HCT116 (cell line): ENCODE data around the gene DTNB. TPM values are rescaled to one million over a fixed set of nuclear protein-coding genes. Genes with fewer than 3 reads are reported as not detected.

Experiments
- ATAC-seq: fragments of 200-7000 bp; cut with Tn5 transposase; 2 replicates; pipeline ENCODE4 v1.9.1; 2020; ENCODE audit warnings: mild to moderate bottlenecking, moderate library complexity
- BruUV-seq: library from RNA; stranded (reverse); fragments of 400-500 nt; replicated peaks from 2 replicates; lab custom pipeline; 2021; lab: Mats Ljungman, UMichigan
- CTCF ChIA-PET: fragments of 300-600 bp; sonication (Branson Sonifier 250); formaldehyde crosslinking; loops from one replicate; lab custom pipeline; 2021; ENCODE audit warnings: antibody characterized with exemption; lab: Charles Lee
- POLR2A ChIA-PET: fragments of 300-600, 350-600 bp; sonication (Branson Sonifier 250); formaldehyde crosslinking; loops from one replicate; lab custom pipeline; 2021; ENCODE audit warnings: antibody characterized with exemption; lab: Charles Lee
- RAD21 ChIA-PET, 2 experiments: fragments of 300-600 bp; sonication (Branson Sonifier 250); formaldehyde crosslinking; loops; one replicate each; lab custom pipeline; 2023; ENCODE audit warnings: low total read pairs in 2 of 2; ENCODE audit not compliant: uncharacterized antibody in 2 of 2, unreplicated experiment in 2 of 2, low non-redundant PET in 1 of 2; lab: Charles Lee
- DNase-seq: peaks from one replicate; pipeline ENCODE4 v3.0.0-alpha.2; 2010; ENCODE audit warnings: low read depth, low spot score
- H2AFZ ChIP-seq: fragments of 200-600 bp; shearing (Covaris generic), sonication (generic); 2 replicates; pipeline ENCODE4 v1.6.1; 2017; ENCODE audit warnings: low read depth, mixed run types, mixed read lengths, antibody characterized with exemption, low read length; ENCODE audit not compliant: poor library complexity, severe bottlenecking
- H3K27ac ChIP-seq: 2 replicates; pipeline ENCODE4 v1.5.1; 2012; ENCODE audit warnings: low read depth, low read length
- H3K27me3 ChIP-seq: fragments of 200-600 bp; sonication (generic); 2 replicates; pipeline ENCODE4 v1.6.1; 2016; ENCODE audit warnings: mixed run types, low read length, mixed read lengths; ENCODE audit not compliant: insufficient read depth
- H3K36me3 ChIP-seq, 2 experiments: fragments of 200-500 bp in 1 of 2; fragments of 200-600 bp in 1 of 2; sonication (Bioruptor generic) in 1 of 2; sonication (generic) in 1 of 2; 2 replicates each; pipeline versions ENCODE4 v1.5.1 to v1.6.1; 2014 to 2016; ENCODE audit warnings: low read length in 2 of 2, inconsistent platforms in 1 of 2, mixed read lengths in 1 of 2, mixed run types in 1 of 2; ENCODE audit not compliant: insufficient read depth in 2 of 2, control insufficient read depth in 1 of 2
- H3K4me1 ChIP-seq, 2 experiments: fragments of 200-600 bp in 1 of 2; sonication (generic) in 1 of 2; 2 replicates each; pipeline versions ENCODE4 v1.5.1 to v1.6.1; 2012 to 2017; ENCODE audit warnings: low read length in 2 of 2, inconsistent platforms in 1 of 2, mild to moderate bottlenecking in 1 of 2, mixed read lengths in 1 of 2, mixed run types in 1 of 2, moderate library complexity in 1 of 2; ENCODE audit not compliant: insufficient read depth in 2 of 2, control insufficient read depth in 1 of 2
- H3K4me2 ChIP-seq: fragments of 200-600 bp; sonication (generic); 2 replicates; pipeline ENCODE4 v1.6.1; 2017; ENCODE audit warnings: mixed run types, low read length, mixed read lengths
- H3K4me3 ChIP-seq, 2 experiments: fragments of 200-600 bp in 1 of 2; sonication (generic) in 1 of 2; replicated peaks in 1 of 2; 2 replicates each; pipeline ENCODE4 v1.5.1; 2011 to 2016; ENCODE audit warnings: low read length in 2 of 2, control low read depth in 1 of 2, low read depth in 1 of 2, mild to moderate bottlenecking in 1 of 2, mixed read lengths in 1 of 2, mixed run types in 1 of 2
- H3K79me2 ChIP-seq: fragments of 200-600 bp; sonication (generic); 2 replicates; pipeline ENCODE4 v1.6.1; 2017; ENCODE audit warnings: mild to moderate bottlenecking, mixed run types, low read length, moderate library complexity, mixed read lengths; ENCODE audit not compliant: insufficient read depth
- H3K9ac ChIP-seq: fragments of 200-600 bp; sonication (generic); 2 replicates; pipeline ENCODE4 v1.6.1; 2016; ENCODE audit warnings: low read length, mixed read lengths
- H3K9me2 ChIP-seq: fragments of 200-600 bp; sonication (generic), shearing (Covaris generic); 2 replicates; pipeline ENCODE4 v1.6.1; 2017; ENCODE audit warnings: mixed run types, mild to moderate bottlenecking, moderate library complexity; ENCODE audit not compliant: insufficient read depth
- H3K9me3 ChIP-seq, 2 experiments: fragments of 200-500 bp in 1 of 2; fragments of 200-600 bp in 1 of 2; sonication (Bioruptor generic) in 1 of 2; sonication (generic) in 1 of 2; 2 replicates each; pipeline ENCODE4 v1.6.1; 2014 to 2017; ENCODE audit warnings: low read length in 2 of 2, mixed read lengths in 2 of 2, inconsistent platforms in 1 of 2, low read depth in 1 of 2, mild to moderate bottlenecking in 1 of 2, mixed run types in 1 of 2, moderate library complexity in 1 of 2; ENCODE audit not compliant: control insufficient read depth in 1 of 2, insufficient read depth in 1 of 2
- H4K20me1 ChIP-seq: fragments of 200-600 bp; sonication (generic), shearing (Covaris generic); 2 replicates; pipeline ENCODE4 v1.6.1; 2017; ENCODE audit warnings: mixed run types, mild to moderate bottlenecking, moderate library complexity; ENCODE audit not compliant: insufficient read depth
- CEBPB ChIP-seq: IDR thresholded peaks from 2 replicates; pipeline ENCODE4 v1.6.1; 2012; ENCODE audit warnings: low read depth
- CTCF ChIP-seq, 3 experiments: fragments of 200-600 bp in 1 of 3; sonication (generic) in 1 of 3; IDR thresholded peaks in 2 of 3; conservative IDR thresholded peaks in 1 of 3; 2 replicates each; pipeline ENCODE4 v1.5.1; 2012 to 2017; ENCODE audit warnings: low read depth in 2 of 3, low read length in 2 of 3, antibody characterized with exemption in 1 of 3, borderline replicate concordance in 1 of 3, control low read depth in 1 of 3, mild to moderate bottlenecking in 1 of 3, mixed read lengths in 1 of 3, mixed run types in 1 of 3, moderate library complexity in 1 of 3; ENCODE audit not compliant: insufficient read depth in 1 of 3
- EZH2 ChIP-seq: fragments of 200-600 bp; sonication (generic); IDR thresholded peaks from 2 replicates; pipeline ENCODE4 v1.6.1; 2017; ENCODE audit warnings: antibody characterized with exemption, mixed run types
- JUND ChIP-seq: IDR thresholded peaks from 2 replicates; pipeline ENCODE4 v1.6.1; 2012
- MAX ChIP-seq: IDR thresholded peaks from 2 replicates; pipeline ENCODE4 v1.6.1; 2012
- TCF7L2 ChIP-seq: IDR thresholded peaks from 2 replicates; pipeline ENCODE4 v1.7.0; 2011; ENCODE audit warnings: borderline replicate concordance, inconsistent platforms; ENCODE audit not compliant: insufficient read depth, insufficient read length; ENCODE audit errors: extremely low read depth
- ZBTB33 ChIP-seq: IDR thresholded peaks from 2 replicates; pipeline ENCODE4 v1.6.1; 2011; ENCODE audit warnings: mild to moderate bottlenecking, low read length, moderate library complexity; ENCODE audit not compliant: insufficient replicate concordance; ENCODE audit errors: extremely low read depth
- intact Hi-C: fragments of 100-400 bp; cut with micrococcal nuclease; formaldehyde crosslinking; loops from 2 replicates; pipeline ENCODE4 v1.10.0; 2022
- total RNA-seq: library from RNA; stranded (reverse); gene quantifications from one replicate; pipeline ENCODE4 v1.2.1, GENCODE V29; 2021; ENCODE audit not compliant: unreplicated experiment

Gene DTNB
- total RNA-seq, 1 experiment from 2014 or later, result 30.2 TPM

GRCh38 chr2:25331686-25332365 is 341.6 kb downstream of the DTNB start:
- no peak for TF ChIP-seq EZH2
- TF ChIP-seq CTCF (IDR thresholded peaks at IDR 0.05 in 2 of 3, conservative IDR thresholded peaks at IDR 0.05 in 1 of 3; ENCODE audit: borderline replicate concordance in 1 of 3, insufficient read depth in 1 of 3, low read depth in 2 of 3, low read length in 2 of 3), result no peak
- no peak for TF ChIP-seq ZBTB33
- no peak for TF ChIP-seq TCF7L2
- no peak for TF ChIP-seq CEBPB
- TF ChIP-seq MAX, result no peak
- no peak for TF ChIP-seq JUND
- peaks cover 5% of the 10 kb centered on the region; the same call in 1 of the 2 replicates for H3K79me2 ChIP-seq
- H2AFZ ChIP-seq, result no peak overlapping the region
- no peak overlapping the region for H3K27ac ChIP-seq
- ChIA-PET POLR2A (no interaction called here), CTCF (no interaction called here), RAD21 (no interaction called here)
- H3K36me3 ChIP-seq, result peaks cover 0 to 5% of the 10 kb centered on the region in 2 experiments; a peak in 1 of 4 replicates
- H3K4me3 ChIP-seq, result no peak overlapping the region
- BruUV-seq, result no TSS peak
- H3K9me3 ChIP-seq, result peaks cover 0 to 3% of the 10 kb centered on the region in 2 experiments; a peak in 1 of 4 replicates
- H3K4me1 ChIP-seq, result no peaks in the 10 kb centered on the region
- H4K20me1 ChIP-seq, result no peaks in the 10 kb centered on the region
- H3K4me2 ChIP-seq, result no peak overlapping the region
- no peak overlapping the region for H3K9ac ChIP-seq
- ATAC-seq, result no peak; the same call in 1 of the 2 replicates
- no peaks in the 10 kb centered on the region for H3K27me3 ChIP-seq
- H3K9me2 ChIP-seq, result no peaks in the 10 kb centered on the region
- DNase-seq, result no peak
- intact Hi-C loops, result no loop called here
